HG03103 (cell line): Measurements from ENCODE around the gene TDRD7.
"Not testable (repeated sequence)": the region's sequence is repeated elsewhere in the genome, so short reads cannot be mapped to it uniquely, and the experiment has no call there.

ENCODE experiments used
- ATAC-seq: cut with Tn5 transposase; IDR thresholded peaks from one replicate; pipeline ENCODE4 v1.9.1; 2021; ENCODE audit warnings: low read depth; ENCODE audit not compliant: unreplicated experiment

The TDRD7 gene

DNA sequence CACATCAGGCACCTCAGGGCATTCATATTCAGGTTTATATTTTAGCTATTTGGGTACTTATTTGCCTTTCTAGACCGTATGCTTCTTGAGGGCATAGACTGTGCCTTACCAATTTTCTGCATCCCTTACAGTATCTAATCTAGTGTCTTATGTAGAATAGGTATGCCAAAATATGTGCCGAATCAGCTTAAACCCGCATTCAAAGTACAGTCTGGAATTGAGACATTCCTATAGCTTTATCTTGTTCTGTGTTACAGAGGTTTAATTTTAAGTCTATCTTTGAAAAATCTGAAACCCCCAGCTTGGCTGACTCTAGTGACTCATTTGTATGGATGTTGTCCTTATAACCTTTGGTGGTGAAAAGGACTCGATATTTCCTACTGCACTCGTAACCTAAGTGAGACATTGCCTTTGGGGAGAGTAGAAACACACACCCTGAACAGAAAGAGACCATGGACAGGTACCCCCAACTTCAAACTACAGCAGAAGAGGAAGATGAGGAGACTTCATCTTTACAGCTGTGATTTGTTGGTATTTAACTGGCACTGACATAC lies 62.6 kb downstream of the TDRD7 start:
- ATAC-seq = no peak

GRCh38 chr9:97475059-97475458 lies 63.2 kb downstream of the TDRD7 start:
- ATAC-seq = no peak

- no peak for ATAC-seq
These were observed 66.5 kb downstream of the TDRD7 start for GRCh38 chr9:97478301-97478981.

DNA sequence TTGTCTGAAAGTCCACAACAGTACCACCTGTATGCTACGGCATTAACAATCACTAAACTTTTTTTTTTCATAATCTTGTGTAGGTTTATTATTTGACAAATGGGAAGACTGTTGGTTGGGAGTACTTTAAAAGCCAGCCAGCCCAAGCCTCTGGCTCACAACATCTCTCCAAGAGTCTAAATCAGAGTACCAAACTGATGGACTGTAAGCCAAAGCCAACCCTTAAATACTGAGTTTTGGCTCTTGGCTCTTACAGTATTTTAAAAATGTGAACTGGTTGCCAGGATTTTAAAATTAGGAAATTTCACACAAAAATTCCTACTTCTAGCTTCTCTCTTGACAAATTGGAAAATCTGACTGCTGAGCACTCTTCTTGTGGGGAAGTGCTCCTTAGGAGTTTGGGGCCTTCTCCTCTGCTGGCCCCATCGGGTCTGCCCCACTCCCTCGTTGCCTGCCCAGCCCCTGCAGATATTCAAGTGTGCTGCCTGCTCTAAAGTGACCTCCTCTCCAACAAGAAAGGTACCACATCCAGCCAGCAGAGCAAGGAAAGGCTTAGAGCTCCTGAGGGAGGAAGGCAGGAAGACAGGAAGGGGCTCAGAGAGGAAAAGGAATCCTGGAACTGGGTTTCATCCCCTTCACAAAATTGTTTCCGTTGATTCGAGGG lies 67.7 kb downstream of the TDRD7 start:
- ATAC-seq = no peak

DNA sequence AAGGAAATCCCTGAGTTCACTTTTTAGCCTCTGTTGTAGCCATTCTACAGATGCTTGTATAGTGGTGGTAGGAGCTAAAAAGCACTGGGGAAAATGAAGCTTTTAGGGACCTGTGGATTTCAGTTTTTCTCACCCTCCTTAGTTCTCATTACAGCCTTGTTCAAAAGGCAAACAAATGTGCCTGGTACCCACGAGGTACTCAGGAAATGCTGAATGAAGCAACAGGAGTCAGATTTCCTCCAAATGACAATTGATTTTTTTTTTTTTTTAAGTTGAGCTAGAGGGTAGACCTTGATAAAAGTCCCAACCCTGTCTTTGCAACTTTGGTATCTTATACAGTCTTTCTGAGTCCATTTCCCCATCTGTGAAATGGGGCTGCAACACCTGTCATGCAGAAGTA lies 68.3 kb downstream of the TDRD7 start:
- ATAC-seq = no peak

GRCh38 chr9:97480749-97481148 lies 68.9 kb downstream of the TDRD7 start:
- no peak for ATAC-seq

GRCh38 chr9:97484134-97484533 lies 72.2 kb downstream of the TDRD7 start:
- no peak for ATAC-seq

DNA sequence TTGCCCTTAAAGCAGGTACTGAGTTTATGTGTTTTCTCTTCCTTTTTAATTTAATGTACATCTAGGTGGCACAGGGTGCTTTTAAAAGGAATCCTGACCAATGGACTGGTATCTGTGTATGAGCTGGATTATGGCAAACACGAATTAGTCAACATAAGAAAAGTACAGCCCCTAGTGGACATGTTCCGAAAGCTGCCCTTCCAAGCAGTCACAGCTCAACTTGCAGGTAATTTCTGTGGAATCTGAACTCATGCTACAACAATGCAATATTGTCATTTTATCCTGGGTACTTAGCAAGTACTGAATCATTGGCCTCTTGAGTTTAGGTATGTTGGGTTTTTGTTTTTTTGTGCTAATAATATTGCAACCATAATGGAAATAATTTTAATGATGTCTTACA lies 75.2 kb downstream of the TDRD7 start:
- ATAC-seq = no peak

DNA sequence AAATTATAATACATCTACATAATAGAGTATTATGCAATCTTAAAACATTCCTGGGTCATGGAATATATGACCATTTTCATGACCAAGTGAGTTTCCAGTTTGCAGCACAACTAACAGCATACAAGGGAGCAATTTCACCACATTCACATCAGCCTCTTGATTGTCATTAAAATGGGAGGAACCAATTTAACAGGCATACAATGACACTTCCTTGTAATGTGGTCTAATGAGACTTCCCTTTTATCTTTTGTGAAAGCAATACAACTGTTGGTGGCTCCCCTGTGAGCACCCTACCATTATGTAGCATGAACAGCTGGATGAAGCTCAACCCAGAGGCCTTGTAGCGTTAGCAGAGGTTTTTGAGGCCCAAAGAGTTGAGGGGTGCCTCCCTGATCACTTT lies 76.0 kb downstream of the TDRD7 start:
- no peak for ATAC-seq

DNA sequence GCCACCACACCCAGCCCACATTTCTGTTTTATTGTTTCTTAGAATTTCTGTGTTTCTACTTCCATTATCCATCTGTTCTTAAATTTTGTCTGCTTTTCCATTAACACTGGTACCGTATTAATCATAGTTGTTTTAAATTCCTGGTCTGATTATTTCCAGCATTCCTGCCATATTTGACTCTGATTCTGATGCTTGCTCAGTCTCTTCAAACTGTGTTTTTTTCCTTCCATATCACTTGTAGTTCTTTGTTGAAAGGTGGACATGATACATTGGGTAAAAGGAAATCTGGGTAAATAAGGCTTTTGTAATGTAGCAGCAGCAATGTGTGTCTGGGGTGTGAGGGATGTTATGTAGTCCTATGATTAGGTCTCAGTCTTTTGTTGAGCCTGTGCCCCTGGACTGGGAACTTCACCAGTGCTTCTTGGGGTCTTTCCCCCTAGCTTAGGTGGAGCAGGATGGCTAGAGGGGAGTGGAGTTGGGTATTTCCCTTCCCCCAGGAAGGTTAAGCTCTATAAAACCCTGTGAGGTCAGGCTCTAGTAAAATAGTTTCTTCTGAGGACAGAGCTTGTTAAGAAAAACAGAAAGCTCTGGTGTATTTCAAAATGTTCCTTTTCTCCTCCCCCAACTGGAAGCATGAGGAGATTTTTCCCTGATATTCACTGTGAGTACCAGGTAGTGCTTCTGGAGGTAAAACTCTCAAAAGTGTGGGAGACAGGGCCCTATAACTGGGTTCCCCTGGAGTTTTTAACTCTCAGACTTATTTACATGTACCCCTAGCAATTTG lies 79.5 kb downstream of the TDRD7 start:
- no peak for ATAC-seq

DNA sequence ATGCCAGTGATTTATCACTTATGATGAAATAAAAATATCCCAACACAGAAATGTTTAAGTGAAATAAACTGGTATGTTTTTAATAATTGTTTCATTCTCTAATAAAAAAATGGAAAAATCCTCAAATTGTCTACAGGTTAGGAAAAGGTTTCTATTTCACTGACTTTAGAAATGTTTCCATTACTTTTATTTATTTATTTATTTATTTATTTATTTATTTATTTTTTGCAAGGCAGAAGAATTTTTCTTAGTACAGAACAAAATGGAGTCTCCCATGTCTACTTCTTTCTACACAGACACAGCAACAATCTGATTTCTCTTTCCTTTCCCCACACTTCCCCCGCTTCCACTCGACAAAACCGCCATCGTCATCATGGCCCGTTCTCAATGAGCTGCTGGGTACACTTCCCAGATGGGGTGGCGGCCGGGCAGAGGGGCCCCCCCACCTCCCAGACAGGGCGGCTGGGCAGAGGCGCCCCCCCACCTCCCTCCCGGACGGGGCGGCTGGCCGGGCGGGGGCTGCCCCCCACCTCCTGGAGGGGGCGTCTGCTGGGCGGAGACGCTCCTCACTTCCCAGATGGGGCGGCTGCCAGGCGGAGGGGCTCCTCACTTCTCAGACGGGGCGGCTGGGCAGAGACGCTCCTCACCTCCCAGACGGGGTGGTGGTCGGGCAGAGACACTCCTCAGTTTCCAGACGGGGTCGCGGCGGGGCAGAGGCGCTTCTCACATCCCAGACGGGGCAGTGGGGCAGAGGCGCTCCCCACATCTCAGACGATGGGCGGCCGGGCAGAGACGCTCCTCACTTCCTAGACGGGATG lies 85.9 kb downstream of the TDRD7 start:
- ATAC-seq = not testable (repeated sequence)

- not testable (repeated sequence) for ATAC-seq
These were observed 87.0 kb downstream of the TDRD7 start for GRCh38 chr9:97498846-97499245.

GRCh38 chr9:97500263-97500662 lies 88.4 kb downstream of the TDRD7 start:
- ATAC-seq = no peak

DNA sequence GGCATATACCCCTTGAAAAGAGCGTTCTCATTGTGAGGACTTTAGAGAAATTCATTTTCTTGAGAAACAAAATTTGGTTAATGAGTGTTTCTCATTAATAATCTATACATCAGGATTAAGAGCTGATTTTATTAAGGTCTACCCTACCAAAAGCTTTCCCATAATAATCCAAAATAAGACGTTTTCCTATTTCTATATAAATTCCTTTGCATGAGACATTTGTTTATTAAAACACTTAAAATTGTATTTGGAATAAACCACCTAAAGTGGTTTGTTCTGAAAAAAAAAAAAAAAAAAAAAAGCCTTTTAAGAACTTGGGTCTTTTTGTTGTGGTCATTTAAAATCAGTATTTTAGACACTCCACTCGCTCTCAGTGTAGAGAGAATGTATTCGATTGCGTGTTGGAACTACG lies 88.9 kb downstream of the TDRD7 start:
- no peak for ATAC-seq

- ATAC-seq = peak; percentile 52
These were observed 89.5 kb downstream of the TDRD7 start, which contains the start of gene TMOD1 for GRCh38 chr9:97501177-97501971. Gene TMOD1, plus strand, starts transcription at chr9:97501666. Its CDS starts 22,523 bp downstream, at chr9:97524189.

DNA sequence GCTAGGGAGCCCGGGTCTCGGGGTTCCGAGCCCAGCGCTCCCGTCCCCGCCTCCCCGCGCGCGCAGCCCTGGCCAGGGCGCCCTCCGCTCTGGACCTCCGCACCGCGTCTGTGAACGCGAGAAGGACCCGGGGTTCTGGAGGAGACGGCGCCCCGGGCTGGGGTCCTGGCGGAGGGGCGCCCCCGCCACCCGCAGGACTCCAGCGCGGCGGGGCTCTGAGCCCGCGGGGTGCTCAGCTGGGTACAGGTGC lies 90.0 kb downstream of the TDRD7 start:
- peak; percentile 17 for ATAC-seq

GRCh38 chr9:97502222-97502983 lies 90.5 kb downstream of the TDRD7 start:
- ATAC-seq = peak; percentile 3

- no peak for ATAC-seq
These were observed 91.3 kb downstream of the TDRD7 start for GRCh38 chr9:97502984-97503861.
